ENCODE results near the gene DVL2.

DNA sequence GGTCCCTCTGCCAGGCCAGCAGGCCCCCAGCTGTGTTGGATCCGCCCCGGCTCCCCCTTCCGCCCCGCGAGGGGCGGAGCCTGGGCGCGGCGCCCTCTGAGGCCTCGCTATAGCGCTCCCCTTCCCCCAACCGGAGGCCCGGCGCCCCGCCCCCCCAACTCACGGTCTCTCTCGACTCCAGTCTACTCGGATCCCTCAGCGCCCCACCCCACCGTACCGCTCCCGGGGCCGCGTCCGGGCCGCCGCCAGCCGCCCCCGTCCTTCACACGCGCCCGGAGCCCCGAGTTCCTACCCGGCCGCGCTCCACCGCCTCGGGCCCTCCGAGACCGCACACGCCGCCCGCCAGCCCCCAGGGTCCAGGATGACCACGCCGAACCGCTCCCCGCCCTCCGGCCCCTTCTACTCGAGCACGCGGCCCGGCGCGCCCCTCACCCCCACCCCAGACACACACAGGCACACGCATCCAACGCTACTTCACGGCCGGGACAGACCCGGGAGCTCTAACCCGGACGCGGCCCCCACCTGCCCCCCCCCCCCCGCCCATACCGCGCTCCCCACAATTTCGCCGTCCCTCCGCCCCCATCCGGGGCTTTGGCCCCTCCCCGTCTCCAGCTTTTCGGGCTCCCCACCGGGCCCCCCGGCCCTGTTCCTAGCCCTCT lies 3.6 kb upstream of the DVL2 start:
- no peak for TF ChIP-seq CTCF (IDR thresholded peaks at IDR 0.05)
- no peak for TF ChIP-seq POLR2A (IDR thresholded peaks at IDR 0.05)
